Activated CD8-positive, alpha-beta memory T cell treated with anti-CD3 and anti-CD28 coated beads, Interleukin-2, amount 10 ng/mL, durations not matched to agents 7 days and 5 days (primary cell): ENCODE data around the gene CCNH. TPM values are rescaled to one million over a fixed set of nuclear protein-coding genes. Genes with fewer than 3 reads are reported as not detected.

Experiments used
- ATAC-seq: fragments of 150-1000 bp; cut with Tn5 transposase; one replicate; pipeline ENCODE4 v1.10.0; 2021; ENCODE audit warnings: moderate library complexity
- CTCF ChIA-PET: fragments of 350-600 bp; sonication (Branson Sonifier 250); formaldehyde crosslinking; loops from one replicate; lab custom pipeline; 2021; ENCODE audit warnings: antibody characterized with exemption; lab: Charles Lee
- DNase-seq: peaks from one replicate; pipeline ENCODE4 v3.0.0-alpha.2; 2020
- H3K27ac Mint-ChIP-seq: one replicate; pipeline ENCODE4 v1.8.0; 2021; ENCODE audit warnings: mild to moderate bottlenecking, mixed read lengths
- H3K27me3 Mint-ChIP-seq: one replicate; pipeline ENCODE4 v1.8.0; 2021; ENCODE audit warnings: mixed read lengths
- H3K36me3 Mint-ChIP-seq: one replicate; pipeline ENCODE4 v1.8.0; 2021; ENCODE audit warnings: mild to moderate bottlenecking, mixed read lengths
- H3K4me1 Mint-ChIP-seq: one replicate; pipeline ENCODE4 v1.8.0; 2021; ENCODE audit warnings: mixed read lengths
- H3K4me3 Mint-ChIP-seq: one replicate; pipeline ENCODE4 v1.8.0; 2021; ENCODE audit warnings: mild to moderate bottlenecking, moderate library complexity, mixed read lengths
- H3K9me3 Mint-ChIP-seq: one replicate; pipeline ENCODE4 v1.8.0; 2022; ENCODE audit warnings: low read depth, mixed read lengths
- total RNA-seq, 2 experiments: library from RNA; stranded (reverse); gene quantifications; one replicate each; pipeline ENCODE4 v1.2.3, GENCODE V29; 2021

The CCNH gene
- total RNA-seq, 2 experiments from 2014 or later: 62.4 to 67.3 TPM

- peaks cover 2% of the 10 kb centered on the region for H3K4me1 Mint-ChIP-seq
- CTCF ChIA-PET: no interaction called here
- no peak for ATAC-seq
- no peaks in the 10 kb centered on the region for H3K36me3 Mint-ChIP-seq
- no peaks in the 10 kb centered on the region for H3K27me3 Mint-ChIP-seq
- DNase-seq: no peak
- H3K4me3 Mint-ChIP-seq: no peak overlapping the region
- no peak overlapping the region for H3K27ac Mint-ChIP-seq
- H3K9me3 Mint-ChIP-seq: no peaks in the 10 kb centered on the region
Measured at GRCh38 chr5:87418506-87418905, 5.8 kb upstream of the CCNH start.

GRCh38 chr5:87413343-87413645, 564 bp upstream of the CCNH start:
- ATAC-seq (no peak), DNase-seq (no peak)
- Mint-ChIP-seq H3K4me3 (peak overlapping the region; percentile 96), H3K27ac (peak overlapping the region; percentile 91), H3K4me1 (peaks cover 35% of the 10 kb centered on the region), H3K27me3 (no peaks in the 10 kb centered on the region), H3K36me3 (peaks cover 20% of the 10 kb centered on the region), H3K9me3 (no peaks in the 10 kb centered on the region)
- CTCF ChIA-PET: interaction anchor here (2.1 kb wide), 1 partner anchor 13 kb away, joined by 12 read pairs; no protein-coding TSS in a partner anchor

GRCh38 chr5:87411973-87412629, 629 bp downstream of the CCNH start:
- Mint-ChIP-seq H3K4me3 (peak overlapping the region; percentile 96), H3K9me3 (no peaks in the 10 kb centered on the region), H3K27me3 (no peaks in the 10 kb centered on the region), H3K4me1 (peaks cover 43% of the 10 kb centered on the region), H3K36me3 (peaks cover 29% of the 10 kb centered on the region), H3K27ac (peak overlapping the region; percentile 91)
- CTCF ChIA-PET: interaction anchor here (1.0 to 2.1 kb wide), 5 partner anchors 9 to 72 kb away, joined by 3 to 12 read pairs (median 4); no protein-coding TSS in a partner anchor
- peak; percentile 28 for ATAC-seq
- DNase-seq: peak; percentile 58

GRCh38 chr5:87411586-87411972, 1.2 kb downstream of the CCNH start:
- CTCF ChIA-PET: interaction anchor here (1.2 to 2.1 kb wide), 3 partner anchors 12 to 71 kb away, joined by 3 to 12 read pairs (median 7); no protein-coding TSS in a partner anchor
- DNase-seq (no peak), ATAC-seq (no peak)
- H3K27ac Mint-ChIP-seq: peak overlapping the region; percentile 91
- peaks cover 48% of the 10 kb centered on the region for H3K4me1 Mint-ChIP-seq
- no peaks in the 10 kb centered on the region for H3K27me3 Mint-ChIP-seq
- peak overlapping the region; percentile 96 for H3K4me3 Mint-ChIP-seq
- no peaks in the 10 kb centered on the region for H3K9me3 Mint-ChIP-seq
- peaks cover 35% of the 10 kb centered on the region for H3K36me3 Mint-ChIP-seq

GRCh38 chr5:87410931-87411330, 1.8 kb downstream of the CCNH start:
- ATAC-seq (no peak), DNase-seq (no peak)
- peaks cover 54% of the 10 kb centered on the region for H3K4me1 Mint-ChIP-seq
- peak overlapping the region; percentile 70 for H3K4me3 Mint-ChIP-seq
- CTCF ChIA-PET: no interaction called here
- H3K27ac Mint-ChIP-seq: peak overlapping the region; percentile 78
- H3K27me3 Mint-ChIP-seq: no peaks in the 10 kb centered on the region
- H3K9me3 Mint-ChIP-seq: no peaks in the 10 kb centered on the region
- H3K36me3 Mint-ChIP-seq: peaks cover 40% of the 10 kb centered on the region

GRCh38 chr5:87408204-87408603, 4.5 kb downstream of the CCNH start:
- CTCF ChIA-PET: interaction anchor here (0.7 kb wide), 1 partner anchor 161 kb away, joined by 4 read pairs; no protein-coding TSS in a partner anchor
- H3K27ac Mint-ChIP-seq: peak overlapping the region; percentile 2

GRCh38 chr5:87405472-87406155, 7.1 kb downstream of the CCNH start:
- Mint-ChIP-seq H3K4me3 (no peak overlapping the region), H3K4me1 (peaks cover 45% of the 10 kb centered on the region), H3K9me3 (no peaks in the 10 kb centered on the region), H3K27ac (peak overlapping the region; percentile 58), H3K27me3 (no peaks in the 10 kb centered on the region), H3K36me3 (peaks cover 69% of the 10 kb centered on the region)
- ATAC-seq (peak; percentile 23), DNase-seq (no peak)
- CTCF ChIA-PET: no interaction called here

More at GRCh38 chr5:87408204-87408603, 4.5 kb downstream of the CCNH start:
- H3K4me1 Mint-ChIP-seq: peaks cover 60% of the 10 kb centered on the region
- DNase-seq: no peak
- no peaks in the 10 kb centered on the region for H3K9me3 Mint-ChIP-seq
- no peaks in the 10 kb centered on the region for H3K27me3 Mint-ChIP-seq
- peaks cover 60% of the 10 kb centered on the region for H3K36me3 Mint-ChIP-seq
- ATAC-seq: no peak
- no peak overlapping the region for H3K4me3 Mint-ChIP-seq

- Mint-ChIP-seq H3K27me3 (no peaks in the 10 kb centered on the region), H3K9me3 (no peaks in the 10 kb centered on the region), H3K27ac (peak overlapping the region; percentile 30), H3K4me1 (peaks cover 43% of the 10 kb centered on the region), H3K4me3 (no peak overlapping the region), H3K36me3 (peaks cover 68% of the 10 kb centered on the region)
- ATAC-seq (no peak), DNase-seq (no peak)
- CTCF ChIA-PET: interaction anchor here (0.8 kb wide), 1 partner anchor 384 kb away, joined by 3 read pairs; no protein-coding TSS in a partner anchor
Measured at GRCh38 chr5:87404359-87404758, 8.4 kb downstream of the CCNH start.

- DNase-seq (no peak), ATAC-seq (no peak)
- H3K27ac Mint-ChIP-seq: no peak overlapping the region
- H3K9me3 Mint-ChIP-seq: no peaks in the 10 kb centered on the region
- CTCF ChIA-PET: interaction anchor here (1.5 kb wide), 1 partner anchor 9 kb away, joined by 3 read pairs; the partner anchor contains the start of gene CCNH
- H3K36me3 Mint-ChIP-seq: peaks cover 67% of the 10 kb centered on the region
- H3K4me1 Mint-ChIP-seq: peaks cover 40% of the 10 kb centered on the region
- H3K4me3 Mint-ChIP-seq: no peak overlapping the region
- H3K27me3 Mint-ChIP-seq: no peaks in the 10 kb centered on the region
Measured at GRCh38 chr5:87403899-87404298, 8.8 kb downstream of the CCNH start.

GRCh38 chr5:87403409-87403808, 9.3 kb downstream of the CCNH start:
- H3K4me1 Mint-ChIP-seq: peaks cover 37% of the 10 kb centered on the region
- no peaks in the 10 kb centered on the region for H3K27me3 Mint-ChIP-seq
- ATAC-seq (no peak), DNase-seq (no peak)
- H3K27ac Mint-ChIP-seq: no peak overlapping the region
- CTCF ChIA-PET: interaction anchor here (1.5 kb wide), 1 partner anchor 9 kb away, joined by 3 read pairs; the partner anchor contains the start of gene CCNH
- H3K4me3 Mint-ChIP-seq: no peak overlapping the region
- H3K9me3 Mint-ChIP-seq: no peaks in the 10 kb centered on the region
- H3K36me3 Mint-ChIP-seq: peaks cover 64% of the 10 kb centered on the region

- no peak overlapping the region for H3K27ac Mint-ChIP-seq
- H3K4me3 Mint-ChIP-seq: no peak overlapping the region
- no peaks in the 10 kb centered on the region for H3K9me3 Mint-ChIP-seq
- no peaks in the 10 kb centered on the region for H3K27me3 Mint-ChIP-seq
- H3K4me1 Mint-ChIP-seq: peaks cover 26% of the 10 kb centered on the region
- H3K36me3 Mint-ChIP-seq: peaks cover 58% of the 10 kb centered on the region
- DNase-seq (no peak), ATAC-seq (no peak)
- CTCF ChIA-PET: interaction anchor here (1.7 to 2.3 kb wide), 2 partner anchors 390 to 415 kb away, joined by 4 to 6 read pairs; no protein-coding TSS in a partner anchor
Measured at GRCh38 chr5:87401626-87402025, 11.1 kb downstream of the CCNH start.

- Mint-ChIP-seq H3K27ac (no peak overlapping the region), H3K36me3 (peaks cover 50% of the 10 kb centered on the region), H3K9me3 (no peaks in the 10 kb centered on the region), H3K4me1 (peaks cover 15% of the 10 kb centered on the region), H3K4me3 (no peak overlapping the region), H3K27me3 (no peaks in the 10 kb centered on the region)
- CTCF ChIA-PET: interaction anchor here (0.6 to 2.3 kb wide), 18 partner anchors 9 to 503 kb away, joined by 3 to 12 read pairs (median 4); partner anchors contain the start of gene CCNH
- ATAC-seq (peak; percentile 70), DNase-seq (no peak)
Measured at GRCh38 chr5:87400305-87400899, 12.3 kb downstream of the CCNH start.

- H3K36me3 Mint-ChIP-seq: peaks cover 53% of the 10 kb centered on the region
- H3K27me3 Mint-ChIP-seq: no peaks in the 10 kb centered on the region
- H3K27ac Mint-ChIP-seq: no peak overlapping the region
- ATAC-seq: no peak
- CTCF ChIA-PET: interaction anchor here (0.8 to 2.3 kb wide), 17 partner anchors 8 to 503 kb away, joined by 3 to 12 read pairs (median 4); partner anchors contain the start of gene CCNH
- no peaks in the 10 kb centered on the region for H3K9me3 Mint-ChIP-seq
- H3K4me3 Mint-ChIP-seq: no peak overlapping the region
- H3K4me1 Mint-ChIP-seq: peaks cover 12% of the 10 kb centered on the region
- DNase-seq: no peak
Measured at GRCh38 chr5:87399720-87400119, 13.0 kb downstream of the CCNH start.
